Left renal pelvis (tissue), 4 donors: Measurements from ENCODE around the gene PTPRT. TPM values are rescaled to one million over a fixed set of nuclear protein-coding genes. Genes with fewer than 3 reads are reported as not detected.

Source experiments
- DNase-seq, 4 donors: peaks; one replicate each; pipeline ENCODE4 v3.0.0-alpha.2; 2013; ENCODE audit warnings: low read depth in 4 of 4, low spot score in 3 of 4
- polyA plus RNA-seq, 4 donors: library from polyadenylated mRNA; unstranded; fragments of 120-200 nt; gene quantifications; one replicate each; pipeline ENCODE4 v1.2.1, GENCODE V29; 2013; ENCODE audit not compliant: insufficient read length in 4 of 4

The PTPRT gene
- polyA plus RNA-seq, 4 donors, result 0.43 to 22.1 (median 0.89) TPM

- DNase-seq, result no peak
These were observed 748.4 kb downstream of the PTPRT start for GRCh38 chr20:42441196-42441863.

DNA sequence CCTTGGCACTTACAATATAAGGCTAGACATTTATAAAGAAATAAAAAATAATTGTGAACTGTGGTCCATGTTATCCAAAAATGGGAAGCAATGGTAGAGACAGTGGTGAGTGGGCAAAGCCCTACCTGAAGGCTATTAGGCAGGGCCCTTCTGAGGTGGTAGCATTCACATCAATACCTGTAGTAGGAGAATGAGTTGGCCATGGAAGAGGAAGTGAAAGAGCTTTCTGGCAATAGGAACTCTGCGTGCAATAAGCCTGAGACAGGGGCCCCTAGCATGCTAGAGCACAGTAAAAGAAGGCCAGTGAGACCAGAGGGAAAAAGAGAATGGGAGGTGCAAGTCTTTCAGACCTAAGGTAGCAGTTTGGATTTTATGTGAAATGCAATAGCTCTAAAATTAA, 754.5 kb downstream of the PTPRT start:
- no peak for DNase-seq

- peak in 1 of 4 donors; percentile 6 for DNase-seq
These were observed 757.0 kb downstream of the PTPRT start for GRCh38 chr20:42432496-42433334.

- DNase-seq, result no peak
These were observed 759.1 kb downstream of the PTPRT start for GRCh38 chr20:42430598-42430997.

- no peak for DNase-seq
These were observed 759.8 kb downstream of the PTPRT start for GRCh38 chr20:42429761-42430458.

DNA sequence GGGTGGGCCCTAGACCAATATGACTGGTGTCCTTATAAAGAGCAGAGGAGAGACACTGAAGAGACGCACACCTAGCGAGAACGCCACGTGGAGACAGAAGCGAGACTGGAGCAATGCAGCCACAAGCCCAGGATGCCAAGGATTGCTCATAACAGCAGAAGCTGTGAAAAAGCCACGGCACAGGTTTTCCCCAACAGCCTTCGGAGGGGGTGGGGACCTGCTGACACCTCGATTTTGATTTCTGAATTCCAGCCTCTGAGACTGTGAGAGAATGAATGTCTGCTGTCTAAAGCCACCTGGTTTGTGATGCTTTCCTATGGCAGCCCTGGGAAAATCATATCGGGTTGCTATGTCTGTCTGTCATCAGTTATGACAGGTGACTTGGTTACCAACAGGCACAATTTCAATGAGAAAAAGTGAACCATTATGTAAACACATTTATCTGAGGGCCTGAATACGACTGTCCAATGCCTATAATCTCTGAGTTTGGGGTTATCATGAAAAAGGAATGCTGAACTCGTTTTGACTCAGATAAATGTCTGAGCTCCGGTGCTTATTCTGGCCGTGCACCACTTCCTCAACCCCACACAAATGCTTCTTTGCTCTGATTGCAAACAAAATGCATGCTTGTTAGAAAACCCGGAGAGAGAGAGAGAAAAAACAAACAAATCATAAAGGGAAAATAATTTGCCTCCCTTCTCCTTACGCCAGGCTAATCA, 769.7 kb downstream of the PTPRT start:
- no peak for DNase-seq

DNA sequence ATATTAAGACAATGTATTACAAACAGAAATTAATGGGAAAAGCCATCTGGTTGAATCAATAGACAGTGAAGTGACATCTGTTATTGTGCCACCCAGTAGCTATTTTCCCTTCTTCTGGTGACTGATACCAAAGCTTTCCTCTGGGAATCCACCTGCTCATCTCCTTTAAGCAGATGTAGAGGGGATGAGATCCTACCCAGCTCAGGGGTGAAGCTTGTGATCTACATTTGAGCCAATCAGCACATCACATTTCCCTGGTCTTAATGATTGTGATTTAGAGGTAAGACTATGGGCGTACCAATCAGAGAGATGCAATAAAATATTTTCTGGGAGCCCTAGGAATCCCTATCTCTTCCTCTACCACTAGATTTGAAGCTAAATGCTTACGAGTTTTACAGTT, 782.9 kb downstream of the PTPRT start:
- no peak for DNase-seq

GRCh38 chr20:42402455-42402854, 787.3 kb downstream of the PTPRT start:
- no peak for DNase-seq

- DNase-seq, result no peak
These were observed 788.1 kb downstream of the PTPRT start for GRCh38 chr20:42401613-42402012.

DNA sequence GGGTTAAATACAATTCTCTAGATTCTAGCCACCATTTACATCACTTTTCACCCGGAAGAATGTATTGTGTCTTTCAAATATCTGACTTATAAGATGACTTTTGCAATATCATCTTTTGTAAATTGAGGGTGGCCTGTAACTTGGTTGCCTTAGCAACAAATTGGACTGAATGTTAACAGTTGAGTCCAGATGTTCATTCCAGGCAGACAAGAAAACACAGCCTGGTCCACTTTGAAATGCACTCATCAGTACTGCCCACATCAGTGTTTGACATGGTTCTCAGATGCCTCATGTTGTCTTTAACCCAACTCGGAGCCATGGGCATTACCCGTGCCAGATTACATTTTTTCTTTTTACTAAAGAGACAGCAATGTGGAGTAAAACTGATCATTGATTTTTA, 789.9 kb downstream of the PTPRT start:
- no peak for DNase-seq

DNA sequence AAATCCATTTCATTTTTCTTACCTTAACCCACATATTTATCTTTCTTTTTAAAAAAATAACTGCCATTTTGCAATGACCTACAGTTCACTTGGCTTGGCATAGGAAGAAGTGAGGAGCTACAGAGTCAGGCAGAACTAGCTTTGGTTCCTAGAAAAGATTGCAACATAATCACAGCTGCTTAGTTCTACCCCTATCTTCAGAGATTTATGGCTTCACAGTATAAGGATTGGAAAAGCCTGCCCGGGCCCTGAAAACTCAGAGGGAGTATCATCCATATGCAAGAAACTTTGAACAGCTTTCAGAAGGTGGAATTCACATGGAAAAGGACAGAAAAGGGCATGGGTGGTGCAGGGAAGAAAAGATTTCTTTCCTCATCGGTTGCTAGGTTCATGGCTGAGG, 797.3 kb downstream of the PTPRT start:
- DNase-seq, result no peak

GRCh38 chr20:42391807-42392206, 797.9 kb downstream of the PTPRT start:
- no peak for DNase-seq

DNA sequence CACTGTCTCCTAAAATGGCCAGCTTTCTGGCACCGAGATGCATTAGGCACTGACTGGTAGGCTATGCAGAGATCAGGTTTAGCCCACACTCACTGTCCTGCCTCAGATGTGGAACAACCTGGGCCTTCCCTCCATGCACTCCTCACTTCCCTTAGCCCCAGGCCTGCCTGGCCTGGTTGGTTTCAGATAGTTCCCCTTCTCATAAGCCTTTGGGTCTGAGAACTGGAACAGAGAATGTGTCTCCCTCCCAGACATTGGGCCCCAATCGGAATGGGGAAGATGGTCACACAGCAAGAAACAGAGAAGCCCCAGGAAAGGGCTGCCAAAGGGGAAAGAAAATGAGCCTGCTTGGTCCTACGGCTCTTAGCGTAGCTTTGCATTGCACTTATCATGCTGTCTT, 809.4 kb downstream of the PTPRT start:
- no peak for DNase-seq

GRCh38 chr20:42379385-42379784, 810.3 kb downstream of the PTPRT start:
- DNase-seq, result no peak

DNA sequence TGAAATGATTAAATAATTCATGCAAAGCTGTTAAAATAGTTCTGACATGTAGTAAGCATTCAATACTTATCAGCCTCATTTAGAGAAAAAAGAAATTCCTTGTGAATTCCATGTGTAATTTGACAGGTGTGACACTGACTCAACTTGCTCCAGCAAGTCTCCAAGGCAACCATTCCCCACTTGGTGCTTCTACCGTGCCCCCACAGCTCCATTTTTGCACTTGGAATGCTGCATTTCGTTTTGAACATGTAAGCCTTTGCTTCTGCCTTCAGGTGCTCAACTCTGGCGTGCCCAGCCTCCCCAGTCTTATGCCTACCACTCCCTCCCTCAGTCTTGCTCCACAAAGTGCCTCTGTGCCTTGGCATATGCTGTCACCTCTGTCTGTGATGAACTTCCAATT, 810.9 kb downstream of the PTPRT start:
- DNase-seq, result no peak

- DNase-seq, result no peak
These were observed 813.6 kb downstream of the PTPRT start for GRCh38 chr20:42376131-42376530.

- no peak for DNase-seq
These were observed 816.7 kb downstream of the PTPRT start for GRCh38 chr20:42373049-42373448.

- DNase-seq, result no peak
These were observed 819.6 kb downstream of the PTPRT start for GRCh38 chr20:42370075-42370474.

DNA sequence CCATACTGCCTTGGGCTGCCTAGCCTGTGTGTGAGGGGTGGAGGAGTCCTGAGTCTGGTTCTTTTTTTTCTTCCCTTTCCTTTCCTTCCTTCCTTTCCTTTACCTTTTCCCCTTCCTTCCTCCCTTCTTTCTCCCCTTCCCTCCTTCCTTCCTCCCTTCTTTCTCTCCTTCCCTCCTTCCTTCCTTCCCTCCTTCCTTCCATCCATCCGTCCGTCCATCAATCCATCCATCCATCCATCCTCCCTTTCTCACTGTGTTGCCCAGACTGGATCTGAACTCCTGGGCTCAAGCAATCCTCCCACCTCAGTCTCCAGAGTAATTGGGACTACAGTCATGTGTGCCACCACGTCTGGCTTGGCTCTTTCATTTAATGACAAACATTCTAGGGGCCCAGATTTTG, 820.8 kb downstream of the PTPRT start:
- no peak for DNase-seq

GRCh38 chr20:42366626-42367025, 823.1 kb downstream of the PTPRT start:
- DNase-seq, result peak in 3 of 4 donors; percentile 5 to 24 (median 8)

GRCh38 chr20:42364446-42364845, 825.3 kb downstream of the PTPRT start:
- no peak for DNase-seq
